GM12864 (cell line): ENCODE data around the gene PBLD.
A peak's percentile ranks its signal among the peaks of the same experiment; 100 is the strongest.
"Not testable (repeated sequence)": the region's sequence is repeated elsewhere in the genome, so short reads cannot be mapped to it uniquely, and the experiment has no call there.

ENCODE experiments used
- DNase-seq: peaks from one replicate; pipeline ENCODE4 v3.0.0-alpha.2; 2011; ENCODE audit warnings: low read depth
- H3K4me3 ChIP-seq: 2 replicates; pipeline ENCODE4 v1.5.1; 2011; ENCODE audit warnings: mild to moderate bottlenecking, low read depth, low read length, control low read depth
- CTCF ChIP-seq: IDR thresholded peaks from 2 replicates; pipeline ENCODE4 v1.5.1; 2011; ENCODE audit warnings: low read depth, mild to moderate bottlenecking, moderate library complexity, low read length, control low read depth, inconsistent platforms; ENCODE audit errors: missing control alignments

PBLD gene

GRCh38 chr10:68330852-68331454 is 1.8 kb downstream of the PBLD start:
- H3K4me3 ChIP-seq, result peak overlapping the region; percentile 88
- no peak for DNase-seq
- no peak for TF ChIP-seq CTCF

- DNase-seq, result no peak
- H3K4me3 ChIP-seq, result no peak overlapping the region
- TF ChIP-seq CTCF, result no peak
Measured at GRCh38 chr10:68329506-68329861, 3.2 kb downstream of the PBLD start.

- no peak overlapping the region for H3K4me3 ChIP-seq
- no peak for DNase-seq
- no peak for TF ChIP-seq CTCF
Measured at GRCh38 chr10:68327889-68328786, 4.6 kb downstream of the PBLD start.

GRCh38 chr10:68324396-68324795 is 8.3 kb downstream of the PBLD start:
- not testable (repeated sequence) for H3K4me3 ChIP-seq, DNase-seq

- no peak for TF ChIP-seq CTCF
- no peak for DNase-seq
- H3K4me3 ChIP-seq, result no peak overlapping the region
Measured at GRCh38 chr10:68318331-68319059, 14.2 kb downstream of the PBLD start.

- no peak for DNase-seq
- H3K4me3 ChIP-seq, result no peak overlapping the region
- no peak for TF ChIP-seq CTCF
Measured at GRCh38 chr10:68315582-68315981, 17.1 kb downstream of the PBLD start.

- H3K4me3 ChIP-seq, DNase-seq: not testable (repeated sequence)
Measured at GRCh38 chr10:68314930-68315329, 17.8 kb downstream of the PBLD start.
